H1 (cell line): ENCODE data around the gene ALG1. TPM values are rescaled to one million over a fixed set of nuclear protein-coding genes. Genes with fewer than 3 reads are reported as not detected.

Source experiments
- KDM4A ChIP-seq: IDR thresholded peaks from one replicate; pipeline ENCODE4 v1.7.1; 2012; ENCODE audit warnings: low read depth, mild to moderate bottlenecking, moderate library complexity, low read length, inconsistent platforms; ENCODE audit not compliant: severe bottlenecking
- polyA plus RNA-seq, 7 experiments: library from polyadenylated mRNA; depleted of rRNA in 3 of 7; stranded (reverse) in 5 of 7; unstranded in 2 of 7; fragments of >200 nt in 5 of 7; fragments of 200-250 nt in 2 of 7; gene quantifications; 1 replicate in 5 of 7; 2 replicates in 1 of 7; 4 replicates in 1 of 7; pipeline versions ENCODE4 v1.2.1 to v1.2.3, GENCODE V29; 2011 to 2013; ENCODE audit warnings: missing spikeins in 2 of 7, mixed read lengths in 2 of 7
- total RNA-seq: library from RNA; stranded (reverse); fragmentation: NEBNext Ultra II Directional; extraction: Animal tissue kit (Norgen Biotek cat#: 25700); gene quantifications from 2 replicates; pipeline ENCODE4 v1.2.1, GENCODE V29; 2021

The ALG1 gene
- total and polyA plus RNA-seq, 2 of the 8 experiments (the other 6 are each of a cell fraction or from before 2014, with no cell fraction given) = 34.8 to 46.5 TPM

DNA sequence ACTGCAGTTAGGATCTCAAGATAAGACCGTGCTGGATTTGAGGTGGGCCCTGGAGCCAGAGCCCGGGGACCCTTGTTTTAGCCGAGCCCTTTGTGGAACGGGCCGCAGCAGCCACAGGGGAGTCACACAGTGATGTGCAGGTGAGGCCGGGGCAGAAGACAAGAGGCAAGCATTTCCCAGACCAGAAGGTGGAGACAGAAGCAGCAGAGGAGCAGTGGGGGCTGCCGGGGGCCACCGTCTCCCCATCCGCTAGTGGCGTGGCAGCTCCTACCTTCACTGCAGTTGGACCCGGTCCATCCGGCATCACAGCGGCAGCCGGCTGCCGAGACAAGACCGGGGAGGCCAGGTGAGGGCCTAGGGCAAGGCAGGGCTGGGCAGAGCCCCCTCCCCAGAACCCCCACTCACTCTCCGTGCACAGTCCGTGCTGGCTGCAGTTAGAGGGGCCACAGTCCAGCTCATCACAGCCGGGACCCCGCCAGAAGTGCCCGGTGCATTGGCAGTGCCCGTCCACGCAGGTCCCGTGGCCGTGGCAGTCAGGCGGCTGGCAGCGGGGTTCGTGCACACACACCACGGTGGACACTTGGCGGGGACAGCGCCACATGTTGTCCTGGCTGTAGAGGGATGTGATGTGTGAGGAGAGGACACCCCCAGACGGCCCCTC lies 43.9 kb upstream of the ALG1 start (continued):
- TF ChIP-seq KDM4A = no peak
